ENCODE results near the gene SULT1C4.

- no peak for TF ChIP-seq POLR2A (IDR thresholded peaks at IDR 0.05; ENCODE audit: control extremely low read depth in 1 of 2, low read depth in 2 of 2, low read length in 2 of 2)
- no peak for TF ChIP-seq CTCF (IDR thresholded peaks at IDR 0.05; ENCODE audit: control extremely low read depth in 1 of 3, insufficient read depth in 1 of 3, low read depth in 1 of 3, low read length in 3 of 3)
- TF ChIP-seq CHD1 (IDR thresholded peaks at IDR 0.05; ENCODE audit: low read depth, low read length), result no peak
- no peak for TF ChIP-seq ZNF274 (IDR thresholded peaks at IDR 0.05; ENCODE audit: borderline replicate concordance, extremely low read depth, low read length)
Measured at GRCh38 chr2:108363024-108363907, 14.5 kb upstream of the SULT1C4 start.

All from H1 (cell line).